H54 (cell line): Measurements from ENCODE around the gene DAAM1.

Experiments
- DNase-seq: peaks from one replicate; pipeline ENCODE4 v3.0.0; 2011; ENCODE audit warnings: low spot score, mixed read lengths; ENCODE audit not compliant: insufficient read length
- FAIRE-seq: peaks from 3 replicates; lab custom pipeline; 2011; peaks lifted over from hg19 to GRCh38; lab: Jason Lieb, UNC
- POLR2A ChIP-seq: IDR thresholded peaks from 2 replicates; pipeline ENCODE4 v1.6.1; 2011; ENCODE audit warnings: low read depth, mild to moderate bottlenecking, low read length

DAAM1 gene

GRCh38 chr14:59197695-59198262 is 9.3 kb downstream of the DAAM1 start:
- no peak for TF ChIP-seq POLR2A
- FAIRE-seq, result no peak
- no peak for DNase-seq

- DNase-seq (no peak), FAIRE-seq (no peak)
- no peak for TF ChIP-seq POLR2A
These were observed 10.7 kb downstream of the DAAM1 start for GRCh38 chr14:59199205-59199604.

- DNase-seq (no peak), FAIRE-seq (no peak)
- TF ChIP-seq POLR2A, result no peak
These were observed 11.1 kb downstream of the DAAM1 start for GRCh38 chr14:59199614-59200013.

GRCh38 chr14:59200195-59200594 is 11.7 kb downstream of the DAAM1 start:
- FAIRE-seq (no peak), DNase-seq (no peak)
- no peak for TF ChIP-seq POLR2A

- no peak for DNase-seq
- TF ChIP-seq POLR2A, result no peak
- no peak for FAIRE-seq
These were observed 13.6 kb downstream of the DAAM1 start for GRCh38 chr14:59202031-59202430.

- DNase-seq (no peak), FAIRE-seq (no peak)
- TF ChIP-seq POLR2A, result no peak
These were observed 15.8 kb downstream of the DAAM1 start for GRCh38 chr14:59204305-59204704.

GRCh38 chr14:59206892-59207291 is 18.4 kb downstream of the DAAM1 start:
- FAIRE-seq, result no peak
- no peak for TF ChIP-seq POLR2A
- no peak for DNase-seq

GRCh38 chr14:59207506-59207933 is 19.1 kb downstream of the DAAM1 start:
- TF ChIP-seq POLR2A, result no peak
- DNase-seq (no peak), FAIRE-seq (no peak)

- FAIRE-seq, result peak; percentile 91
- DNase-seq, result peak; percentile 39
- no peak for TF ChIP-seq POLR2A
These were observed 19.9 kb downstream of the DAAM1 start for GRCh38 chr14:59208224-59208814.

GRCh38 chr14:59208954-59209353 is 20.5 kb downstream of the DAAM1 start:
- FAIRE-seq (no peak), DNase-seq (no peak)
- TF ChIP-seq POLR2A, result no peak

- FAIRE-seq, result no peak
- TF ChIP-seq POLR2A, result no peak
These were observed 22.2 kb downstream of the DAAM1 start for GRCh38 chr14:59210621-59211020.

GRCh38 chr14:59213368-59214315 is 25.2 kb downstream of the DAAM1 start:
- TF ChIP-seq POLR2A, result no peak
- no peak for FAIRE-seq
- no peak for DNase-seq

More at GRCh38 chr14:59210621-59211020, 22.2 kb downstream of the DAAM1 start:
- no peak for DNase-seq

- FAIRE-seq, result no peak
- DNase-seq, result no peak
- TF ChIP-seq POLR2A, result no peak
These were observed 26.3 kb downstream of the DAAM1 start for GRCh38 chr14:59214702-59215302.

- no peak for FAIRE-seq
These were observed 26.9 kb downstream of the DAAM1 start for GRCh38 chr14:59215322-59215721.

More at GRCh38 chr14:59215322-59215721, 26.9 kb downstream of the DAAM1 start:
- DNase-seq, result no peak
- TF ChIP-seq POLR2A, result no peak
